Esophagus (tissue), 2 donors: ENCODE measurements around the gene SREBF2. TPM values are rescaled to one million over a fixed set of nuclear protein-coding genes. Genes with fewer than 3 reads are reported as not detected.
A peak's percentile ranks its signal among the peaks of the same experiment; 100 is the strongest.

Experiments
- H3K27ac ChIP-seq, 2 donors: one replicate each; pipeline ENCODE4 v1.5.1; 2013; ENCODE audit warnings: low read depth in 2 of 2, mild to moderate bottlenecking in 2 of 2, inconsistent platforms in 1 of 2, low read length in 1 of 2, moderate library complexity in 1 of 2
- H3K27me3 ChIP-seq, 2 donors: one replicate each; pipeline ENCODE4 v1.6.1; 2013; ENCODE audit warnings: low read length in 2 of 2, control low read depth in 1 of 2, mild to moderate bottlenecking in 1 of 2; ENCODE audit not compliant: insufficient read depth in 2 of 2, control insufficient read depth in 1 of 2
- H3K36me3 ChIP-seq, 2 donors: one replicate each; pipeline ENCODE4 v1.6.1; 2013; ENCODE audit warnings: low read length in 1 of 2; ENCODE audit not compliant: control insufficient read depth in 2 of 2, insufficient read depth in 2 of 2
- H3K4me1 ChIP-seq, 2 donors: one replicate each; pipeline ENCODE4 v1.6.1; 2013; ENCODE audit warnings: low read length in 1 of 2; ENCODE audit not compliant: control insufficient read depth in 2 of 2, insufficient read depth in 2 of 2
- H3K4me3 ChIP-seq, 2 donors: one replicate each; pipeline ENCODE4 v1.5.1; 2013; ENCODE audit warnings: low read length in 2 of 2, mild to moderate bottlenecking in 2 of 2, low read depth in 1 of 2, moderate library complexity in 1 of 2
- H3K9me3 ChIP-seq, 2 donors: one replicate each; pipeline ENCODE4 v1.6.1; 2013; ENCODE audit warnings: mild to moderate bottlenecking in 2 of 2, low read depth in 1 of 2, low read length in 1 of 2, moderate library complexity in 1 of 2; ENCODE audit not compliant: control insufficient read depth in 2 of 2, insufficient read depth in 1 of 2
- WGBS, 2 donors: extraction: QIAGEN DNeasy Blood & Tissue Kit; methylation state at CpG; one replicate each; pipeline ENCODE4 v1.1.7; 2013; 5-methylcytosine and 5-hydroxymethylcytosine counted together
- polyA plus RNA-seq, 2 donors: library from polyadenylated mRNA; stranded (reverse); fragments of 200-250 nt; gene quantifications; one replicate each; pipeline ENCODE4 v1.2.3, GENCODE V29; 2013
- donor health status: healthy with polysubstance abuse.
- donor health status: Bipolar disorder and iron deficiency.

Gene SREBF2
- polyA plus RNA-seq, 2 donors, result 66.4 to 76.4 TPM

DNA sequence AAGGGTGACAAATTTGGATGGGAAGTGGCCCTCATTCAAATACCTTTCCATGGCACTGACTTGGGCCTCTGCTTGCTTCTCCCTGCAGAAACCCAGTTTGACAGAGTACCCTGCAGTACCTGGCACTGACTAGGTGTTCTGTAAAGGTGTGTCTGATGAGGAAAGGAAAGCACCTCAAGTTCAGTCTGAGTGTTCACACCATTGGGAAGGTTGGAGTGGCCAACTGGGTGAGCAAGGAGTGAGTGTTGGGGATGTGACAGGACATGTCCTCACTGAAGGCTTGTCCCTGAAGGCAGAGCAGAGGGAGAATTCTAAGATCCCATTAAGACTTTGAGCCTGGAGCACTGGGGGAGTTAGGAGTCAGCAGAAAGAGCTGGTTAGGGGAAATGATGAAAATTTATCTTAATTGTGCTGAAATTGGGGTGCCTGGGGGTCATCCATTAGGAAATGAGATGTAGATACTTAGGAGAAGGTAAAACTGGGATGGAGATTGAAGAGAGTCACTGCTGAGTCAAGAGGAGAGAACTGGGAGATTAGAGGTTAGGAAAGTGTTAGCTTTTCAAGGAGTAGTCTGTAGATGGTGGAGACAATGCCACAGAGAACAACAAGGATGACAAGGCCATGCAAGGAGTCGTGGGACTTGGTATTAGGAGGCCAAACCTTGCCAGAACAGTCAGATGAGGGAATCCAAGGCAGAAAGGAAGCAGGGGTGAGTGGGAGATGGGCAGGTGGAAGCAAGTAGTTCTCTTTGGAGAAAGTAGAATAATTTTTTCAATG lies 6.1 kb downstream of the SREBF2 start:
- H3K27me3 ChIP-seq, result no peaks in the 10 kb centered on the region
- H3K9me3 ChIP-seq, result no peaks in the 10 kb centered on the region
- no peak overlapping the region for H3K4me3 ChIP-seq
- 30 to 40% methylated on average over 1 of the region's 1 CpG for WGBS, 2 donors
- H3K36me3 ChIP-seq, result peaks cover 0 to 4% of the 10 kb centered on the region in 2 donors
- H3K27ac ChIP-seq, result peak overlapping the region; percentile 79 to 86
- H3K4me1 ChIP-seq, result peaks cover 0 to 11% of the 10 kb centered on the region in 2 donors

DNA sequence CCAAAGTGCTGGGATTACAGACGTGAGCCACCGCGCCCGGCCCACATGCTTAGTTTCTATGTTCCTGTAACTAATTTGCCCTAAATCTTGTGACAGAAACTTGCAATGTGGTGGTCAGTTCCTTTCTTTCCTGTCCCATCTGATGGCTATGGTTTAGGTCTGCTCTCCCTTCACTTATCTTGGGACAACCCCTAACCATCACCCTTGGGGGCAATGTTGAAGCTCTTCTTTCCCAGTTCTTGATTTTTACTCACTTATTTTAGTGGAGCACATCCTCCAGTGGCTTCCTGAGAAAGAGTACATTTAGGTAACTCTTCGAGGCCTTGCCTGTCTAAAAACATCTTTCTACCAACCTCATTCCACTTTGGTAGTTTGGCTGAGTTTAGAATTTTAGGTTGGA lies 7.3 kb downstream of the SREBF2 start:
- Histone ChIP-seq H3K4me1 (peaks cover 0 to 11% of the 10 kb centered on the region in 2 donors), H3K27ac (peak overlapping the region; percentile 84 to 86), H3K36me3 (peaks cover 0 to 6% of the 10 kb centered on the region in 2 donors), H3K27me3 (no peaks in the 10 kb centered on the region), H3K9me3 (no peaks in the 10 kb centered on the region), H3K4me3 (no peak overlapping the region)
- 83 to 86% methylated on average over 5 of the region's 5 CpGs for WGBS, 2 donors

DNA sequence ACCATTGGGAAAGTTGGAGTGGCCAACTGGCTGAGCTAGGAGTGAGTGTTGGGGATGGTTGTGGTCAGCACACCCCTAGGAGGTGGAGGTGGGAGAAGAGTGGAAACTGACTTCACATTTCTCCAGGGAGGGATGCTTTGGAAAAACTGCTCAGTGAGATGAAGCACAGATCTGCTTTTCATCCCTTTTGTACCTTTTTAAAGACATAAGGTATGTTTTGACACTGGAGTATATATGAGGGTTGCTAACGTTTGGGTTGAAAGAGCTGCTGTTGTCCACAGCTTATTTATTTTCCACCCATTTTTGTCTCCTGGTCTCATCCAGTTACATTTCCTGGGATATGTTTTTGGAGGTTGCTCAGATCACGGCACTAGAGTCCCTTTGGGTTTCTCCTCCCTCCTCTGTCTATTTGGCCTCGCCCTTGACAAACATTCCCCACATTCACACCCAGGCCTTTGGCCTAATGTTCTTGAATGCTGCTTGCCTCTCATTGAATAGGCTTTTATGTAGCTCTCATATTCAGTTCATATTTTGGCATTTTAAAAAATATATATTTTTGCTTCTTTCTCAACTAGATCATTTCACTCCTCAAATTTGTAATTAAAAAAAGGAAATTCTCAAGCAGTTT lies 8.3 kb downstream of the SREBF2 start:
- H3K27me3 ChIP-seq, result no peaks in the 10 kb centered on the region
- peaks cover 0 to 6% of the 10 kb centered on the region in 2 donors for H3K36me3 ChIP-seq
- H3K4me3 ChIP-seq, result no peak overlapping the region
- peak overlapping the region; percentile 84 to 94 for H3K27ac ChIP-seq
- 28 to 32% methylated on average over 3 of the region's 3 CpGs for WGBS, 2 donors
- no peaks in the 10 kb centered on the region for H3K9me3 ChIP-seq
- peaks cover 0 to 17% of the 10 kb centered on the region in 2 donors for H3K4me1 ChIP-seq

DNA sequence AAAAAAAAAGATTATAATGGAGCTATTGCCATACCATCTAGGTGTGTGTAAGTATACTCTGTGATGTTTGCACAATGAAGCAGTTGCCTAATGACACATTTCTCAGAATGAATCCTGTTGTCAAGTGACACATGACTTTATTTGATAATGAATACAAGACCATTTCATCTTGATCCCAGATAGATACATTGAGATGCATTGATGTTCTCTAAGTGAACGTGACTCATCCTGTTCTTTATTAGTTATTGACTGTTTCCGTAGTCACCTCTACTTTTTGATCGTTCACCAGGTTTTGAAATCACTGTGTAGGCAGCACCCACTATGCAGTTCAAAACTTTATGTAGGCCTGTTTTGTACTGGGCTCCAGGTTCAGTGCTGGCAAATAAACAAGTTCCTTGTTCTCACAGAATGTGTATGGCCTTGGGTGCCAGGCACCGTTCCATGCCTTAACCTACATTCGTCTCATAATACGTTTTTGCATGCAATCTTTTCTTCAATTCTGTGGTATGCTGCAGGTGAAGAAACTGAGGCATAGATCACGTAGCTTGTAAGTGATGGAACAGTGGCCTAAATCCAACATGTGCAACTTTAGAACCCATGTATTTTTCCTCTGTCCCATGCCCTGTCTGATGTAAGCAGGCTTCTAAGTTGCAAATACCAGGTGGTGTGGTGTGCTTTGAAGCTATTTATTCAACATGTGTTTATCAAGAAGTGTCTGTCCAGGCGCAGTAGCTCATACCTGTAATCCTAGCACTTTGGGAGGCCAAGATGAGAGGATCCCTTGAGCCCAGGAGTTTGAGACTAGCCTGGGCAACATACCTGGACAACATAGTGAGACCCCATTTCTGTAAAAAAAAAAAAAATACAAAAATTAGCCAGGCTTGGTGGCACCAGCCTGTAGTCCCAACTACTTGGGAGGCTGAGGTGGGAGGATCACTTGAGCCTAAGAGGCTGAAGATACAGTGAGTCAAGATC lies 10.4 kb downstream of the SREBF2 start:
- 43 to 49% methylated on average over 8 of the region's 8 CpGs for WGBS, 2 donors
- peaks cover 0 to 21% of the 10 kb centered on the region in 2 donors for H3K4me1 ChIP-seq
- H3K9me3 ChIP-seq, result no peaks in the 10 kb centered on the region
- H3K27ac ChIP-seq, result peak overlapping the region; percentile 78 to 79
- H3K4me3 ChIP-seq, result no peak overlapping the region
- peaks cover 0 to 4% of the 10 kb centered on the region in 2 donors for H3K36me3 ChIP-seq
- no peaks in the 10 kb centered on the region for H3K27me3 ChIP-seq

DNA sequence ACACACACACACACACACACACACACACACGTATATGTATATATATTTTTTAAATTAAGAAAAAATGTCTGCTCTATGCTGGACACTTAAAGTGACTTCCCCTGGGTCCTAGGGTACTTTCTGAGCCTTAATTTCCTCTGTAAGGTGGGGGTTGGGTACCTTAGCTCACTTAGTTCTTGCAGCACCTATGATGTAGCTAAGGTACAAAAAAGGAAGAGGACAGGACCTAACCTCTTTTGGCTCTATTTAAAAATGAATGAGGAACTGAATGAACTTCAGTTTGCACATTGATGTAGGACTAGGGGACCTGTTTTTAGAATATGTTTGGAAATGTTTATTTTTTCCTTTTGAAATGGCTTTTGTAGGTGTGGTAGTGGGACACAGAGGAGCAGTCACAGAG lies 11.1 kb downstream of the SREBF2 start:
- Histone ChIP-seq H3K27me3 (no peaks in the 10 kb centered on the region), H3K4me3 (no peak overlapping the region), H3K36me3 (peaks cover 0 to 4% of the 10 kb centered on the region in 2 donors), H3K4me1 (peaks cover 3 to 20% of the 10 kb centered on the region in 2 donors), H3K27ac (peak overlapping the region; percentile 74 to 79), H3K9me3 (no peaks in the 10 kb centered on the region)
- 31 to 47% methylated on average over 1 of the region's 1 CpG for WGBS, 2 donors

DNA sequence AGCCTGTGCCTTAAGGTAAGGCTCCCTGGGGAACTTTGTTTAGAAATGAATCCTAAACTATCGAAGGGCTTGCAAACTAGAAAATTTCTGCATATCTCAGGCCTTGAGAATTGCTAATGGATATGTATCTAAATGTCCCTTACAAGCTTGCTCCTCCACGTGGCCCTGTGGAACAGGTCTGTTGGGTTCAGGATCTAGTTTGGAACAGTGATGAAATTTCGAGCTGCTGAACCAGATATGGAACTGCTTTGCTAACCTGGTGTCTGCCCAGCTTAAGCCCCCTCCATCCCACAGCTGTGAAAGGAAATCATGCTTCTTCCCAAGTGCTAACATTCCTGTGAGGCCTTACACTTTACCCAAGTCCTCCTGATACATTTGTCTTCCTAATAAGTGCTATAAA lies 11.6 kb downstream of the SREBF2 start:
- Histone ChIP-seq H3K36me3 (peaks cover 0 to 4% of the 10 kb centered on the region in 2 donors), H3K27ac (peak overlapping the region; percentile 79 to 81), H3K4me3 (no peak overlapping the region), H3K4me1 (peaks cover 3 to 18% of the 10 kb centered on the region in 2 donors), H3K27me3 (no peaks in the 10 kb centered on the region), H3K9me3 (no peaks in the 10 kb centered on the region)
- WGBS, 2 donors, result 36 to 40% methylated on average over 3 of the region's 3 CpGs

DNA sequence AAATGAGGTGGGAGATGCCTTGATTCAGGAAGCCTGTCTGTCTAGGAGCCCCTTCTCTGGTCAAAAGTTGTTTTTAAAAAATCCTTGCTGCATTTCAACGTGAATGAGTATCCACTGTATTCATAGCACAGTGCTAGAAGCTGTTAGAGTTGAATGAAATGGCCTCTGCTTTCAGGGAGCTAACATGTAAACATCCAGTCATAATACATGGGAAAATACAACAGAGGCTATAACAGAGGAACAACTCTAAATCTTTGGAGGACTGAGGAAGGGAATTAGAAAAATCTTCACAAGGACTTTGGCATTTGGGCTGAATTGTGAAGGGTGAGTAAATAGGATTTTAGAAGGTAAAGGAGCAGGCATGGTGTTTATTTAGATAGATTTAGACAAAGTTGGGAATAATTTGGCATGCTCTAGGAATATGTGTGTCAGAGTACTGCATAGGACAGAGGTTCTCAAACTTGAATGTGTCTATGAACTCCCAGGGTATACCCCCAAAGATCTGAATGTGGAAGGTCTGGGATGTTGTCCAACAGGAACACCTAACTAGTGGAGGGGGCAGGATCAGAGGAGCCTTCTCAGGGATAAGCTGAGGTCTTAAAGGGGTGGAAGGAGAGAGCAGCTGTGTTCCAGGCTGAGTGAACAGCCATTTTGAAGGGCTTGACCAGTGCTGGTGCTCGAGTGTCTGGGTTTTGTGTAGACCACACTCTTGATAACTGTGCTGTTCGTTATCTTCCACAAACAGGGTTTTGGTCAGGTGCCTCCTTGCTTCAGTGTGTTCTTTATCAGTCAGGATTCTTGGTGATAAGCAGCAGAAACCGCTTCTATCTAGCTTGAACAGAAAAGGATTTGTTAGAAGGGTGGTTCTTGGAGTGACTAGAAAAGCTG lies 12.7 kb downstream of the SREBF2 start:
- H3K27me3 ChIP-seq, result no peaks in the 10 kb centered on the region
- no peaks in the 10 kb centered on the region for H3K9me3 ChIP-seq
- H3K4me1 ChIP-seq, result peaks cover 3 to 18% of the 10 kb centered on the region in 2 donors
- H3K27ac ChIP-seq, result peak overlapping the region; percentile 79 to 93
- 37 to 41% methylated on average over 4 of the region's 4 CpGs for WGBS, 2 donors
- H3K4me3 ChIP-seq, result no peak overlapping the region
- peaks cover 0 to 4% of the 10 kb centered on the region in 2 donors for H3K36me3 ChIP-seq

DNA sequence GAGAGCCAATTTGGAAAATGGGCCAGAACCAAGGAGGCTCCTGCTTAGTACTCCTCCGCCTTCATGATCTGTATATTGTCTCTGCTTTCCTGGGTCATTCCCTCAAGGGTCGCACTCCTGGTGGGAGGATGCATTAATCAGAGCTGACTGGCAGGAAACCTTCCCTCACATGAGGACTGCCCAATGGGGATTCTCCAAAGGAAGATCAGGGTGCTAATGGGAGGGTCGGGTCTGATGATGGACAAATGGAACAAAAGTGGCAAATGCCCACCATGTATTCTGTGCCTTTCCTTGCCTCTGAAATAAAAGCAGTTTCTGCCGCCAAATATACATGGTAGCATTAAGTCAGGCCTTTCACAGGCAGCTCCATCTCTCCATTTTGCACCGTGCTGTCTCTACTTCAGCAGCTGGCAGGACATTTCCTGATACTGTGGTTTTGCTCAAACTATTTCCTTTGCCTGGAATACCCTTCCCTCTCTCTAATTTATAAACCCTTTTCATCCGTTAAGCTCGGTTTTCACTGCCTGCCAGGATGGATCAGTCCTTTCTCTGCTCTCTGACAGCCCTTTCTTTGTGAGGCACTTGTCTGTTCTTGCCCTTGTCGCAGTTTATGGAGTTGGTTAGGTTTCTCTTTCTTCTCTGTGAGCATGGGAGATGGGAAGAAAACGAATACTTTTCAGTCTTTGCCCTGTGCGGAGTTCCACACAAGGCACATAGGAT lies 13.5 kb downstream of the SREBF2 start:
- no peaks in the 10 kb centered on the region for H3K9me3 ChIP-seq
- H3K27ac ChIP-seq, result peak overlapping the region; percentile 79 to 93
- 40 to 54% methylated on average over 10 of the region's 10 CpGs for WGBS, 2 donors
- peaks cover 3 to 12% of the 10 kb centered on the region in 2 donors for H3K4me1 ChIP-seq
- peaks cover 0 to 3% of the 10 kb centered on the region in 2 donors for H3K36me3 ChIP-seq
- H3K27me3 ChIP-seq, result no peaks in the 10 kb centered on the region
- peak overlapping the region in 1 of 2 donors; percentile 25 for H3K4me3 ChIP-seq
